Keratinocyte (primary cell): ENCODE measurements around the gene GAB4. TPM values are rescaled to one million over a fixed set of nuclear protein-coding genes. Genes with fewer than 3 reads are reported as not detected.
A peak's percentile ranks its signal among the peaks of the same experiment; 100 is the strongest.
"Not testable (repeated sequence)": the region's sequence is repeated elsewhere in the genome, so short reads cannot be mapped to it uniquely, and the experiment has no call there.

Experiments
- DNase-seq: peaks from one replicate; pipeline ENCODE4 v3.0.0-alpha.2; 2011; ENCODE audit warnings: low read depth, missing footprints, low spot score
- FAIRE-seq: peaks from 2 replicates; lab custom pipeline; 2011; peaks lifted over from hg19 to GRCh38; lab: Jason Lieb, UNC
- H2AFZ ChIP-seq: 2 replicates; pipeline ENCODE4 v1.6.0; 2012; ENCODE audit warnings: low read length, control low read depth, inconsistent platforms; ENCODE audit not compliant: control insufficient read depth
- H3K27ac ChIP-seq: 2 replicates; pipeline ENCODE4 v1.5.1; 2011; ENCODE audit warnings: low read length; ENCODE audit not compliant: control insufficient read depth, insufficient read depth
- H3K27me3 ChIP-seq: 3 replicates; pipeline ENCODE4 v1.6.0; 2011; ENCODE audit warnings: low read length; ENCODE audit not compliant: control insufficient read depth, insufficient read depth; ENCODE audit errors: extremely low read depth
- H3K36me3 ChIP-seq, 2 experiments: 2 replicates in 1 of 2; 3 replicates in 1 of 2; pipeline ENCODE4 v1.5.1; 2011; ENCODE audit warnings: low read length in 2 of 2, mild to moderate bottlenecking in 1 of 2; ENCODE audit not compliant: control insufficient read depth in 2 of 2, insufficient read depth in 2 of 2; ENCODE audit errors: extremely low read depth in 1 of 2
- H3K4me1 ChIP-seq: 3 replicates; pipeline ENCODE4 v1.5.1; 2011; ENCODE audit warnings: low read length; ENCODE audit not compliant: control insufficient read depth, insufficient read depth; ENCODE audit errors: extremely low read depth
- H3K4me2 ChIP-seq: 3 replicates; pipeline ENCODE4 v1.6.0; 2011; ENCODE audit warnings: low read depth, low read length; ENCODE audit not compliant: control insufficient read depth, insufficient read depth; ENCODE audit errors: extremely low read depth
- H3K4me3 ChIP-seq, 3 experiments: fragments of 200-600 bp in 1 of 3; sonication (generic) in 1 of 3; 2 replicates in 2 of 3; 3 replicates in 1 of 3; pipeline ENCODE4 v1.5.1; 2011 to 2016; ENCODE audit warnings: low read length in 3 of 3, mild to moderate bottlenecking in 3 of 3, control low read depth in 2 of 3, inconsistent platforms in 1 of 3, low read depth in 1 of 3, mixed read lengths in 1 of 3, mixed run types in 1 of 3, moderate library complexity in 1 of 3; ENCODE audit not compliant: control insufficient read depth in 2 of 3, insufficient read depth in 2 of 3; ENCODE audit errors: extremely low read depth in 1 of 3
- H3K79me2 ChIP-seq: 2 replicates; pipeline ENCODE4 v1.6.0; 2012; ENCODE audit warnings: low read length; ENCODE audit not compliant: control insufficient read depth, insufficient read depth
- H3K9ac ChIP-seq: 3 replicates; pipeline ENCODE4 v1.6.0; 2011; ENCODE audit warnings: low read length; ENCODE audit not compliant: control insufficient read depth, insufficient read depth; ENCODE audit errors: extremely low read depth
- H3K9me1 ChIP-seq: 3 replicates; pipeline ENCODE4 v1.6.0; 2011; ENCODE audit warnings: low read length; ENCODE audit not compliant: control insufficient read depth, insufficient read depth; ENCODE audit errors: extremely low read depth
- H3K9me3 ChIP-seq: 2 replicates; pipeline ENCODE4 v1.5.1; 2012; ENCODE audit warnings: low read depth, low read length; ENCODE audit not compliant: control insufficient read depth
- H4K20me1 ChIP-seq: 3 replicates; pipeline ENCODE4 v1.6.0; 2011; ENCODE audit warnings: low read length; ENCODE audit not compliant: control insufficient read depth, insufficient read depth; ENCODE audit errors: extremely low read depth
- EZH2 ChIP-seq: IDR thresholded peaks from one replicate; pipeline ENCODE4 v1.6.1; 2012; ENCODE audit warnings: inconsistent platforms, mild to moderate bottlenecking, low read length, moderate library complexity
- dilution Hi-C: fragments of 300-500 bp; cut with MboI; formaldehyde crosslinking; loops from one replicate; pipeline ENCODE4 v1.7.0; 2020; ENCODE audit warnings: low sequenced_read_pairs; ENCODE audit not compliant: extremely low pct_ligation_motif_present
- polyA plus RNA-seq, 5 experiments: library from polyadenylated mRNA; depleted of rRNA in 3 of 5; stranded (reverse) in 3 of 5; stranded (forward) in 1 of 5; unstranded in 1 of 5; fragments of >200 nt; gene quantifications; 1 replicate in 1 of 5; 2 replicates in 3 of 5; 3 replicates in 1 of 5; pipeline versions ENCODE4 v1.2.1 to v1.2.3, GENCODE V29; 2011 to 2012; ENCODE audit warnings: missing spikeins in 2 of 5, low read depth in 1 of 5, low replicate concordance in 1 of 5
- TF ChIP-seq, protein P1 (sequence below), 3 experiments: IDR thresholded peaks in 1 of 3; conservative IDR thresholded peaks in 1 of 3; optimal IDR thresholded peaks in 1 of 3; 2 replicates in 2 of 3; 3 replicates in 1 of 3; pipeline versions ENCODE3 to v1.5.1; 2011; ENCODE audit warnings: low read length in 3 of 3, mild to moderate bottlenecking in 3 of 3, moderate library complexity in 2 of 3, control low read depth in 1 of 3, inconsistent platforms in 1 of 3; ENCODE audit not compliant: insufficient read depth in 2 of 3; ENCODE audit errors: extremely low read depth in 1 of 3

GAB4 gene
- polyA plus RNA-seq, 1 donor (not counting 4 experiments of a cell fraction or from before 2014, with no cell fraction given), result not detected

GRCh38 chr22:16917144-16918003, 90.6 kb downstream of the GAB4 start:
- H3K36me3 ChIP-seq, result no peaks in the 10 kb centered on the region
- no peak overlapping the region for H3K27ac ChIP-seq
- no peaks in the 10 kb centered on the region for H3K79me2 ChIP-seq
- no peak overlapping the region for H2AFZ ChIP-seq
- no peaks in the 10 kb centered on the region for H3K9me3 ChIP-seq
- H3K9me1 ChIP-seq, result no peaks in the 10 kb centered on the region
- no peak for TF ChIP-seq EZH2
- TF ChIP-seq, protein P1, sequence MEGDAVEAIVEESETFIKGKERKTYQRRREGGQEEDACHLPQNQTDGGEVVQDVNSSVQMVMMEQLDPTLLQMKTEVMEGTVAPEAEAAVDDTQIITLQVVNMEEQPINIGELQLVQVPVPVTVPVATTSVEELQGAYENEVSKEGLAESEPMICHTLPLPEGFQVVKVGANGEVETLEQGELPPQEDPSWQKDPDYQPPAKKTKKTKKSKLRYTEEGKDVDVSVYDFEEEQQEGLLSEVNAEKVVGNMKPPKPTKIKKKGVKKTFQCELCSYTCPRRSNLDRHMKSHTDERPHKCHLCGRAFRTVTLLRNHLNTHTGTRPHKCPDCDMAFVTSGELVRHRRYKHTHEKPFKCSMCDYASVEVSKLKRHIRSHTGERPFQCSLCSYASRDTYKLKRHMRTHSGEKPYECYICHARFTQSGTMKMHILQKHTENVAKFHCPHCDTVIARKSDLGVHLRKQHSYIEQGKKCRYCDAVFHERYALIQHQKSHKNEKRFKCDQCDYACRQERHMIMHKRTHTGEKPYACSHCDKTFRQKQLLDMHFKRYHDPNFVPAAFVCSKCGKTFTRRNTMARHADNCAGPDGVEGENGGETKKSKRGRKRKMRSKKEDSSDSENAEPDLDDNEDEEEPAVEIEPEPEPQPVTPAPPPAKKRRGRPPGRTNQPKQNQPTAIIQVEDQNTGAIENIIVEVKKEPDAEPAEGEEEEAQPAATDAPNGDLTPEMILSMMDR (optimal IDR thresholded peaks at IDR 0.05 in 1 of 3, IDR thresholded peaks at IDR 0.05 in 1 of 3, conservative IDR thresholded peaks at IDR 0.05 in 1 of 3; ENCODE audit: extremely low read depth in 1 of 3, insufficient read depth in 2 of 3, low read length in 3 of 3), result peak; percentile 51 to 72 (median 69)
- DNase-seq (no peak), FAIRE-seq (no peak)
- dilution Hi-C loops, result no loop called here
- no peaks in the 10 kb centered on the region for H4K20me1 ChIP-seq
- no peak overlapping the region for H3K9ac ChIP-seq
- H3K27me3 ChIP-seq, result no peaks in the 10 kb centered on the region
- H3K4me2 ChIP-seq, result no peak overlapping the region
- no peaks in the 10 kb centered on the region for H3K4me1 ChIP-seq
- no peak overlapping the region for H3K4me3 ChIP-seq

DNA sequence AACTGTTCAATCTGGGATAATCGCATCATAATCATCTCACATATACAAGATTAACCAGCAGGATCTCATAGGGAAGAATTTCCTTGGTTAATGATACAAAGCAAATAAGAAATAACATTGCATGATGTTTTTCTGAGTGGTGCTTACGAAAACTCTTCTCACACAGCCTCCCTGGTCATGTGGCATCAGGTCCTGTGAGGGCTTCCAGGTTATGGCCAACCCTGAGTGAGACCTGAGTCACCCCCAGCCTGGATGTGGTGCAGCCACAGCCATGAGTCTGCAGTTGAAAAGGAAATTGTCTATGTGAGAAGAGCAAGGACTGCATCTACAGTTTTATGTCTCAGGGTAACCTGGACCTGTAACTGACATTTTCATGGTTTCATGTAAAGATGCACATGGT, 92.3 kb downstream of the GAB4 start:
- Histone ChIP-seq H2AFZ (no peak overlapping the region), H3K4me2 (no peak overlapping the region), H3K79me2 (no peaks in the 10 kb centered on the region), H4K20me1 (no peaks in the 10 kb centered on the region), H3K27ac (no peak overlapping the region), H3K9ac (no peak overlapping the region), H3K4me3 (no peak overlapping the region), H3K27me3 (no peaks in the 10 kb centered on the region), H3K9me3 (no peaks in the 10 kb centered on the region), H3K36me3 (no peaks in the 10 kb centered on the region), H3K9me1 (no peaks in the 10 kb centered on the region), H3K4me1 (no peaks in the 10 kb centered on the region)
- DNase-seq (no peak), FAIRE-seq (no peak)
- TF ChIP-seq, protein P1 (optimal IDR thresholded peaks at IDR 0.05 in 1 of 3, IDR thresholded peaks at IDR 0.05 in 1 of 3, conservative IDR thresholded peaks at IDR 0.05 in 1 of 3; ENCODE audit: extremely low read depth in 1 of 3, insufficient read depth in 2 of 3, low read length in 3 of 3), result no peak
- no peak for TF ChIP-seq EZH2
- dilution Hi-C loops, result no loop called here

- H3K79me2 ChIP-seq, H4K20me1 ChIP-seq, H3K9me3 ChIP-seq, H3K9ac ChIP-seq, H3K27me3 ChIP-seq, H3K36me3 ChIP-seq, H2AFZ ChIP-seq, H3K4me2 ChIP-seq, H3K9me1 ChIP-seq, FAIRE-seq, H3K4me3 ChIP-seq, H3K4me1 ChIP-seq, DNase-seq, dilution Hi-C loops, H3K27ac ChIP-seq: not testable (repeated sequence)
Measured at GRCh38 chr22:16914911-16915310, 93.1 kb downstream of the GAB4 start.
